ENCODE measurements around the gene STAT5B. TPM values are rescaled to one million over a fixed set of nuclear protein-coding genes. Genes with fewer than 3 reads are reported as not detected.
"Not testable (repeated sequence)": the region's sequence is repeated elsewhere in the genome, so short reads cannot be mapped to it uniquely, and the experiment has no call there.

The STAT5B gene
- total and polyA plus RNA-seq, 2 of the 8 experiments (the other 6 are each of a cell fraction or from before 2014, with no cell fraction given) = 35.3 to 52.6 TPM

DNA sequence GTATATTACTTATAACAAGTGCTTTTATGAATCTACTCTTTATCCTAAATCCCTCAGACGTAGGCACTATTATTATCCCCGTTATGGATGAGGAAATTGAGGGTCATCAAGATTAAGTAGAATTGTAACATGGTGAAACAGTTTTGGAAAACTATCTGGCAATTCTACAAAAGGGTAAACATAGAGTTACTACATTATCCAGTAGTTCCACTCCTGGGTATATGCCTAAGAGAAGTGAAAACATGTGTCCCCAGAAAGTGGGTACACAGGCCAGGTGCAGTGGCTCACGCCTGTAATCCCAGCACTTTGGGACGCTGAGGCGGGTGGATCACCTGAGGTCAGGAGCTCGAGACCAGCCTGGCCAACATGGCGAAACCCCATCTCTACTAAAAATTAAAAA, 36.6 kb downstream of the STAT5B start:
- H3K4me2 ChIP-seq (ENCODE audit: insufficient read depth in 1 of 2, low read depth in 2 of 2, low read length in 2 of 2); H3K4ac ChIP-seq (replicated peaks; ENCODE audit: insufficient read length, low read depth, low read length): not testable (repeated sequence)
- CTCF ChIA-PET (ENCODE audit: partially characterized antibody) = interaction anchor here (1.1 to 7.8 kb wide), 2 partner anchors 17 to 163 kb away, joined by 4 to 56 read pairs; no protein-coding TSS in a partner anchor

More for the DNA sequence above, 36.6 kb downstream of the STAT5B start:
- H3K27ac ChIP-seq (ENCODE audit: low read depth, low read length); H2BK5ac ChIP-seq (ENCODE audit: low read depth, low read length); H2BK20ac ChIP-seq (ENCODE audit: low read length); H3K9ac ChIP-seq (replicated peaks in 1 of 4; ENCODE audit: extremely low read depth in 1 of 4, low read depth in 3 of 4, low read length in 3 of 4); H3K4me1 ChIP-seq (replicated peaks in 1 of 4; ENCODE audit: control insufficient read depth in 3 of 4, insufficient read depth in 4 of 4, low read length in 3 of 4); H3K27me3 ChIP-seq (replicated peaks in 1 of 4; ENCODE audit: control insufficient read depth in 3 of 4, extremely low read depth in 1 of 4, insufficient read depth in 3 of 4, low read length in 3 of 4); H2BK120ac ChIP-seq (replicated peaks; ENCODE audit: low read depth, low read length); H4K91ac ChIP-seq (replicated peaks; ENCODE audit: insufficient read length, low read length); H2AFZ ChIP-seq (ENCODE audit: low read length); H2BK12ac ChIP-seq (ENCODE audit: low read depth, low read length); H3K9me3 ChIP-seq (ENCODE audit: insufficient read depth in 2 of 2, low read depth in 1 of 2, low read length in 1 of 2); H3K4me3 ChIP-seq (ENCODE audit: extremely low read depth in 1 of 4, insufficient read depth in 2 of 4, low read depth in 3 of 4, low read length in 4 of 4); H3K79me1 ChIP-seq (ENCODE audit: low read depth, low read length); H3K14ac ChIP-seq (ENCODE audit: insufficient read length); H4K5ac ChIP-seq (ENCODE audit: insufficient read length, low read depth, low read length); H2AK5ac ChIP-seq (ENCODE audit: low read depth, low read length); H4K8ac ChIP-seq (ENCODE audit: extremely low read depth, insufficient read depth, low read length); H3K36me3 ChIP-seq (ENCODE audit: control insufficient read depth in 2 of 4, insufficient read depth in 4 of 4, low read length in 3 of 4); H3K18ac ChIP-seq (ENCODE audit: extremely low read depth, low read length); H3K56ac ChIP-seq (replicated peaks; ENCODE audit: insufficient read length, low read depth, low read length); H2BK15ac ChIP-seq (ENCODE audit: low read length); H3K23ac ChIP-seq (ENCODE audit: insufficient read length); FAIRE-seq; H3K23me2 ChIP-seq (ENCODE audit: low read depth, low read length); H4K20me1 ChIP-seq (replicated peaks in 1 of 2; ENCODE audit: control insufficient read depth in 1 of 2, insufficient read depth in 2 of 2, low read length in 2 of 2); DNase-seq (ENCODE audit: low read depth in 1 of 2, low spot score in 2 of 2): not testable (repeated sequence)
- WGBS, 2 experiments (ENCODE audit: extremely low coverage in 1 of 2, insufficient coverage in 1 of 2, insufficient read length in 1 of 2, insufficient replicate concordance in 2 of 2, low coverage in 1 of 2, low lambda C conversion rate in 2 of 2, missing lambda C conversion rate in 1 of 2) = 92% methylated on average over 7 of the region's 7 CpGs; no CpG with 5 or more reads in 1 of the 2 experiments
- peaks cover 0 to 23% of the 10 kb centered on the region in 2 experiments; a peak in 2 of 4 replicates for H3K79me2 ChIP-seq (ENCODE audit: control insufficient read depth in 1 of 2, insufficient read depth in 2 of 2, low read length in 2 of 2)
- POLR2A ChIA-PET (ENCODE audit: partially characterized antibody) = interaction anchor here (0.7 kb wide), 1 partner anchor 10 kb away, joined by 3 read pairs; no protein-coding TSS in a partner anchor

Data from H1 (cell line).